GM18505 (cell line): ENCODE data around the gene PITPNM2.

Experiments used
- ATAC-seq: cut with Tn5 transposase; IDR thresholded peaks from one replicate; pipeline ENCODE4 v1.9.1; 2021; ENCODE audit not compliant: unreplicated experiment
- POLR2A ChIP-seq: IDR thresholded peaks from 4 replicates; pipeline ENCODE4 v1.6.1; 2011; ENCODE audit warnings: borderline replicate concordance; ENCODE audit not compliant: insufficient read depth, insufficient read length; ENCODE audit errors: extremely low read depth

Gene PITPNM2

DNA sequence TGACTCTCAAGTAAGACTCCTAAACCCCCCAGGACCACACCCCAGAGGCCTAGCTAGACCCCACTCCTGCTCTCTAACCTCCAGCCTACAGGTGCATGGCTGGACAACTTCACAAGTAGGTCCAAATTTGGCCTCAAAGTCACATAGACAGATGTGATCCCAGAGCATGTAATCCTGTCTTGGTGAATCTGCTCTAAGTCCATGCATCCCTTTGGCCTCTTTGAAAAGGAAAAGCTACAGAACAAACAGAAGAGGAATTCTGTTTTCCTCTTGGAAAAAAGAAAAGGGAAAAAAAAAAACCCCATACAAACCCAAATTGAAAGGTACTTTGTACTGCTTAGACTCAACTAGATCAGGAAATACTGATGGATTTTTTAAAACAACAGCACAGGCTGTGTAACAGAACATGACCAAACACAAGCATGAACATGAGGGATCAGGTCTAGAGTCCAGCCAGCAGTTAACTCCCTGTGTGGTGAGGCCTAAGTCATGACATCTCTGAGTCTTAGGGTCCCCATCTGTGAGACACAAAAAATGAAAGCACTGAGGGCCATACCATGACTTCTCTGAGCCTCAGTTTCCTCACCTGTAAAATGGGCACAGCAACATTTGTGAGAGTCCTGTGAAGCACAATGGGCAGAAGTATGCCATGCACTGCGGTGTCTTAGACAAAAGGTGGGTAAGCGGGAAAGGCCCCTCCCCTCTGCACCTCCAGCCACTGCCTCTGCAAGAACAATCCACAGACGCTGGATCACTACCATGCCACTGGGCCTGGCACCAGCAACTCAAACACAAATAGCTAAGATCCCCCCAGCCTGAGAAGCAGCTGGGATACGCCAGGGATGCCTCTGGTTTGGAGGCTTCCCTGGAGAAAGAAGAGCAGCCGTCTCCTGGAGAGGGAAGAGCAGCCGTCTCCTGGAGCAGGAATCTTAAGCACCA lies 9.9 kb downstream of the PITPNM2 start:
- ATAC-seq, result no peak
- TF ChIP-seq POLR2A, result no peak

DNA sequence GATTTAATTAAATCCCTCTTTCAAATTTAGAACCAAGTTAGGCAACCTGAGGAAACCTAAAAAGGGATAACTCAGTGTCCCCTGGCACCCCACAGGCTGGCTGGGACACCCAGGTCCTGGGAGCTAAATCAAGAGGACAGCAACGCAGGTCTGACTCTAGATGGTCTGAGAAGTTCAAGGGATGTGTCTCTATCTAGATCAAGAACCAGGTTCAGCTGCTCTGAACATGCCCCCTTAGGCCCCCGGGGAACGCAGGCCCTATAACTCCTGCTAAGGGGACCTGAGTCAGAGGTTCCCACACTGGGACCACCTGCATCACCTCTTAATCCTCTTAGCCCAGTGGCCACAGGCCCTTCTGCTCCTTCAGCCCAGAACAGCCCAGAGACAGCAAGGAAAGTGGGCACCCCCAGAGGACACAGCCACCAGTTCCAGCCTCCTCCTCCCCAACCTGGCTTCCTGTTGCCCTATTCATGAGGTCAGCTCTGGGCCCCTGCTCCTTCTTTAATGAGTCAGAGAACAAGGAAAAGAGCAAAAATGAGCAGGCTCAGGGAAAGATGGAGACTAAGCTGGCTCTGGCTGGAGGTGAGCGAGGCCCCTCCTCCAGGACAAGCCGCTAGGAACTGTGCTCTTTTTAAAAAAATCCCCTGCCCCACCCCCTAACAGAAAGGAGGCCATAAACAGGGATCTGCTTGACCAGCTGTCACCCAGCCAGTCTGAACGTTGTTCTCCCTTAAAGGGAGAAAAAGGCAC lies 10.8 kb downstream of the PITPNM2 start:
- no peak for ATAC-seq
- no peak for TF ChIP-seq POLR2A

DNA sequence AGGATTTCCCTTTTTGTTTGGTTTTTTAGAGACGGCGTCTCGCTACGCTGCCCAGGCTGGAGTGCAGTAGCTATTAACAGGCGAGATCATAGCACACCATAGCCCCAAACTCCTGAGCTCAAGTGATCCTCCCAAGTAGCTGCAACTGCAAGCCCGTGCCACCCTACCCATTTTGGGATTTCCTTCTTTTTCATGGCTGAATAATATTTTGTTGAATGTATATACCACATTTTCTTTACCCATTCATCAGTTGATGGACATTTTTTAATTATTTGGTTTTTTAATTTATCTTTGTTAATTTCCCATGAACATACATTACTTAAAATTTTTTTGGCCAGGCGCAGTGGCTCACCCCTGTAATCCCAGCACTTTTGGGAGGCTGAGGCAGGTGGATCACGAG lies 15.2 kb downstream of the PITPNM2 start:
- TF ChIP-seq POLR2A, result no peak
- no peak for ATAC-seq

DNA sequence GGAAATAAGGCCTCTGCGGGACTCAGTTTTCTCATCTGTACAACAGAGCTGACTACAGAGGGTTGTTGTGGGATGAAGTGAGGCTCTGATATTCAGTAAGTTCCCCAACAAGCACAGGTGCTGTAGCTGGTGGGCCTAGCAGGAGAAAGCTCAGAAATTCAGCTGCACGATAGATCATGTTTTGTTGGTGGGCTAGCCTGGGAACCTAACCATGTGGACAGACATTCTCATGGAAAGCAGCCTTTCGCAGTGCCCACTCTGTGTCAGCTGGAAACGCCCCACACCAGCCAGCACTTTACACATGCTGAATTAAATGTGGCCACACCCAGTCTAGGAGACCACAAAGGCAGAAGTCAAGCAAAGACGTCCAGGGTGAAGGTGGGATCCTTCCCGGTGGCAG lies 16.1 kb downstream of the PITPNM2 start:
- TF ChIP-seq POLR2A, result no peak
- ATAC-seq, result no peak

DNA sequence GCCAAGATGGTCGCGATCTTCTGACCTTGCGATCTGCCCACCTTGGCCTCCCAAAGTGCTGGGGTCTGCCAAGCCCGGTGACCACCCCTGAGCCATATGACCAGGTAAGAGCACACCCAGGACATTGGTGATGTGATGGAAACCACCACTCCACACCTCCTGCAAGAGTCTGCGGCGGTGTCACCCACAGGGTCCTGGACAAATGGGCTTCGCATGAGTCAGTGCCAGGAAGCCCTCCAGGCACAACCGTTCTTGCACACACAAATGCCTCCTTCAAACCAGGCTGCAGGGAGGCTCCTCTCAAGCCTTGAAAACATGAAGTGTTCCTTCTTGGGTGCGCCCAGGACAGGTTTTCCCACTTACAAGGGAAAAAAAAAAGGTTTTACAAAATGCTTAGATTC lies 16.6 kb downstream of the PITPNM2 start:
- no peak for TF ChIP-seq POLR2A
- no peak for ATAC-seq

DNA sequence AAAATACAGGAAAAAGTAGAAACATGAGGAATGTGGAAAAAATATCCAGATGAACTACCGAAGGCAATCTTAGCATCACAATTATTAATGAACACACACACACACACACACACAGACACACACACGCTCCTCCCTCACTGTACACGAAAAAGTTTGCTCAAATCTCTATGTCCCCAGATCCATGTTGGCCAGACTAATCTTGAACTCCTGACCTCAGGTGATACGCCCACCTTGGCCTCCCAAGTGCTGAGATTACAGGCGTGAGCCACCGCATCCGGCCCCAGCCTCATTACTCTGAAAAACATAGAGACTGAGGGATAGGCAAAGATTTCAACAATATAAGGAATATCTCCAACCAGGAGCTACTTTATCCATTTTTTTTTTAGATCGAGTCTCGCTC lies 17.2 kb downstream of the PITPNM2 start:
- TF ChIP-seq POLR2A, result no peak
- no peak for ATAC-seq

DNA sequence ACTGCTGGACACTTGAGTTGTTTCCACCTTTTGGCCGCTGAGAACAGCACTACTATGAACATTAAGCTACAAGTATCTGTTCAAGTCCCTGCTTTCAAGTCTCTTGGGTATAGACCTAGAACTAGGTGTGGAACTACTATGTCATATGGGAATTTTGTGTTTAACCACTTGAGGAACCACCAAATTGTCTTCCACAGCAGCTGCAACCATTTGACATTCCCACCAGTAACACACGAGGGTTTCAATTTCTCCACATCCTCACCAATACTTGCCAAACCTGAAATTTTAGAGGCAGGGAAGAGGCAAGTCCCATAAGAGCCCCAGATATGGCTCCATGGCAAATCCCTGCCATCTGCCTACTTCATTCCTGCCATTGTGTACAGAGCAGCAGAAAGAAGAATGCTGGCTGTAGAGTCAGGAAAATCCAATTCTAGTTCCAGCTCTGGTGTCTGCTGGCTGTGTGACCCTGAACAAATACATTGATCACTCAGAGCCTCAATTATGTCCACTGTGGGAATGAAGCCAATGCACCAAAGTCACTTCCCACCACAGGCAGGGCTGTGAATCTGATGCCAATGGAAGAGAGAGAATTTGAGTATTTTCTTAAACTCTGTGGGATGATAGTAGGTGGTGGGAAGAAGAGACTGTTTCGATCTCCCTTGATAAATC lies 17.8 kb downstream of the PITPNM2 start:
- no peak for TF ChIP-seq POLR2A
- no peak for ATAC-seq

DNA sequence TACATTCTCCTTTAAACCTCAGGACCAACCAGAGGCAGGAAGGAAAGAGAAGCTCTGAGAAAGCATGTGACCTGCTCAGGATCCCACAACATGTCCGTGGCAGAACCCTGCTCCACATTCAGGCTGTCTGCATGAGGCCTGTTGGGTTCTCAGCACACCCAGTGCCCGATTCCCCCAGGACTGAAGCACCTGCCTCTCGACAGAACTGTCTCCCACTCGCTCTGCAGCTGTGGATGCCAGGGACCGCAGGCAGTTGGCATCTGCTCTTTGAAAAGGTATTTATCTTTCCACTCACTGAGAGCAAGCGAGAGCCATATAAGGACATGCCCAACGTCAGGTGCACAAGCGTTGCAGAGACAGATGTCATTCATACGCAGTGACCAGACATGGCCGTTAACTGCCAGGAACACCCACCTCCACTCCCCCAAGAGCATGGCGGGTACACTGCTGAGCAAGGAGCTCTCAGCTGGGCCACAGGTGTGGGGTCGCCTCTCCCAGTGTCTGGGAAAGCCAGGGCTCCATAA lies 18.9 kb downstream of the PITPNM2 start:
- no peak for TF ChIP-seq POLR2A
- ATAC-seq, result no peak

DNA sequence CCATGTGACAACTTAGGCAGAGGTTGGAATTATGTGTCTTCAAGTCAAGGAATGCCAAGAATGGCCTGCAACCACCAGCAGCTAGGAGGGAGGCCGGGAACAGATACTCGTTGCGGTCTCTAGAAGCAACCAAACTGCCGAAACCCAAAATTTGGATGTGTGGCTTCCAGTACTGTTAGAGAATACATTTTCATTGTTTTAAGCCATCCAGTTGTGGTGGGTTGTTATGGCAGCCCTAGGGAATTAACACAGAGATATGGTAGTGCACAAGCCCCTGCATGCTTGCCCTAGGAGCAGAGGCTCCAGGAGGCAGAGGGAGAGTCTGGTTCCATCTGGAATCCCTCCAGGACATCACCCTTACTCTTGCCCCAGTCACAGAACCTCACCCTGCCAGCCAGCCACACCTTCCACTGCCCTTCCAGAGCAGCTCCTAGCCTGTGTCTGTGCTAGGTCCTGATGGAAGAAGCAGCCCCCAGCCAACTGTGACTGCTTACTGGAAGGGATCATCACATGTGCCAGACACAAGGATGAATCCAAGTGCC lies 19.5 kb downstream of the PITPNM2 start:
- TF ChIP-seq POLR2A, result no peak
- ATAC-seq, result no peak

DNA sequence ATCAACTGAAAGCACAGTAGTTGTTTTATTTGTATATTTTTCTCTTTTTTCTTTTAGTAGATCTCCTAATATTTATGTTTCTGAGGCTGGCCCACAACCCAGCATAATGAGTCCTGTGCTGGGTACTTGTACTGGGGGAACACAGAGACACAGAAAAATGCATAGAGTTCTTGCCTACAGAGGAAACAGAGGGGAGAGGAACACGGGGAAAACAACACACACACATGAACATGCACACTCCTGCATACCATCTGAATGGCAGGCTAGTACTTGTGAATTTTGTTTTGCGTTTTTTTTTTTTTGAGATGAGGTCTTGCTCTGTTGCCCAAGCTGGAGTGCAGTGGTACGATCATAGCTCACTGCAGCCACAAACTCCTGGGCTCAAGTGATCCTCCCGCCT lies 21.3 kb downstream of the PITPNM2 start:
- ATAC-seq, result no peak
- no peak for TF ChIP-seq POLR2A

DNA sequence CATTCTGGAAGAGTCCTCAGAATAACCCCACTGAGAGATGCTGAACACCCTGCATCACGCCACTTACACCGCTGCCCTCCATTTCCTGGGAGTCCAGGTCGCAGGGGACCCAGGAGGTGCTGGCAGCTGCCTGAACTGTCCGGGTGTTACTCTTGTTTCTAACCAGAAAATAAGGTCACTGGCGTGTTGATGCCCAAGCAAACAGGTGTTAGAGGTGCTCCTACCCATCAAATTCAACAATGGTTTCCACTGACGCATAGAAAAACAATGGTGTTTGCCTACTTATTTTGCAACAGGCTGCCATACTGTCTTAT lies 23.8 kb downstream of the PITPNM2 start:
- TF ChIP-seq POLR2A, result no peak
- ATAC-seq, result no peak

DNA sequence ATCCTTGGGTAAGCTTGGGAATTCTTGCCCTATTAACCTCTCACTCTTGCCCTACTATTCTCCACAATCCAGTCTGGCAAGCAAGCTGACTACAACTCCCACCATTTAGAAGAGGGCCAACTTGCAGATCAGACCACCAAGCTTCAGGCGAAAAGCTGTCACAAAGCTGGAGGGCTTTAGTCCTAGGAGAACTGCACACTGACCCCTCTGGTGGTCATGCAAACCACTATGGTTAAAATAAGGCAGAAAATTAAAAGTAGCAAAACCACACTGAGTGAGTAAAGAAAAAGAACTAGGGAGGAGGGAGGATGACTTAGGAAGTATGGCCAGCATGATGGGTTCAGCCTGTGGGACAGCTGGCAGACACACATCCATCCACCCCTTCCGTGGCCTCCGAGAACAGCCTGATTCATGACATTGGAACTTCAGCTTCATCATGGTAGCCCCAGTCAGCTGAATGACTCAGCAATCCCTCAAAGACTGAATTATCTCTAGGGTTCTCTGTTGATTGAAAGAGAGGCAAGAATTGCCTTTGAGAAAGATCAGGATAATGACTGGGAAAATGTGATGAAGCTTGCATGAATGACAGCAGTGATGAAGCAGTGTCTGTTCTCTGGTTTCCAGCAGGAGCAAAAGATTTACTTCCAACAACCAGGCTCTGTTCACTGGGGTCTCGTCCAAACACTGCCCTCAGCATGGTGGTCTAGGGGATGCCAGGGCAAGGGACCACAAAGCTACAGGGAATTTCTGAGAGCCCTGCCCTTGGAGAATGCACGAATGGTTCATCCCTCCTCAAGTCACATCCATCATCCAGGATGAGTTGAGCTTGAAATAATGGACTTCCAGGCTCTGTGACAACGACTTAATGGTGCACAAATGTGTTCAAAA lies 24.4 kb downstream of the PITPNM2 start:
- no peak for TF ChIP-seq POLR2A
- no peak for ATAC-seq
